ACHN (cell line): ENCODE measurements around the gene MKNK2.

Experiments used
- DNase-seq: peaks from one replicate; pipeline ENCODE4 v3.0.0-alpha.2; 2015
- in situ Hi-C: cut with HindIII; loops from 2 replicates; pipeline ENCODE4 v1.10.0; 2017; ENCODE audit warnings: low sequenced_read_pairs, low pct_ligation_motif_present, low pct_unique_long_range_greater_than_20kb

MKNK2 gene

GRCh38 chr19:2047449-2048103 lies 3.5 kb downstream of the MKNK2 start:
- DNase-seq, result peak; percentile 48
- in situ Hi-C loops, result no loop called here

GRCh38 chr19:2047076-2047448 lies 4.0 kb downstream of the MKNK2 start:
- no peak for DNase-seq
- in situ Hi-C loops, result no loop called here

GRCh38 chr19:2046046-2046907 lies 4.8 kb downstream of the MKNK2 start:
- in situ Hi-C loops, result no loop called here

GRCh38 chr19:2045501-2046045 lies 5.5 kb downstream of the MKNK2 start:
- DNase-seq, result no peak
- in situ Hi-C loops, result no loop called here

More at GRCh38 chr19:2046046-2046907, 4.8 kb downstream of the MKNK2 start:
- no peak for DNase-seq

- in situ Hi-C loops, result no loop called here
- DNase-seq, result no peak
Observed at GRCh38 chr19:2044709-2045500, 6.1 kb downstream of the MKNK2 start.

- in situ Hi-C loops, result no loop called here
- no peak for DNase-seq
Observed at GRCh38 chr19:2043961-2044708, 6.9 kb downstream of the MKNK2 start.

GRCh38 chr19:2043251-2043641 lies 7.8 kb downstream of the MKNK2 start:
- no peak for DNase-seq
- in situ Hi-C loops, result no loop called here

GRCh38 chr19:2042485-2043250 lies 8.4 kb downstream of the MKNK2 start:
- no peak for DNase-seq
- in situ Hi-C loops, result no loop called here

GRCh38 chr19:2041683-2042484 lies 9.2 kb downstream of the MKNK2 start:
- in situ Hi-C loops, result no loop called here
- peak; percentile 91 for DNase-seq

- in situ Hi-C loops, result no loop called here
Observed at GRCh38 chr19:2041433-2041682, 9.7 kb downstream of the MKNK2 start.

GRCh38 chr19:2040647-2041432 lies 10.2 kb downstream of the MKNK2 start:
- in situ Hi-C loops, result no loop called here
- no peak for DNase-seq

More at GRCh38 chr19:2041433-2041682, 9.7 kb downstream of the MKNK2 start:
- DNase-seq, result no peak

GRCh38 chr19:2039959-2040646 lies 10.9 kb downstream of the MKNK2 start:
- in situ Hi-C loops, result no loop called here
- no peak for DNase-seq

GRCh38 chr19:2039089-2039958 lies 11.7 kb downstream of the MKNK2 start:
- no peak for DNase-seq
- in situ Hi-C loops, result no loop called here

GRCh38 chr19:2038284-2039088 lies 12.6 kb downstream of the MKNK2 start:
- DNase-seq, result no peak
- in situ Hi-C loops, result no loop called here
